Karpas-422 (cell line): Measurements from ENCODE around the gene OXSR1. TPM values are rescaled to one million over a fixed set of nuclear protein-coding genes. Genes with fewer than 3 reads are reported as not detected.
"Not testable (repeated sequence)": the region's sequence is repeated elsewhere in the genome, so short reads cannot be mapped to it uniquely, and the experiment has no call there.

Experiments used
- DNase-seq: peaks from one replicate; pipeline ENCODE4 v3.0.0-alpha.2; 2015
- H2AFZ ChIP-seq: fragments of 200-600 bp; sonication (generic); 2 replicates; pipeline ENCODE4 v1.6.1; 2014; ENCODE audit warnings: antibody characterized with exemption, low read length, mixed read lengths
- H3K27ac ChIP-seq: fragments of 200-600 bp; sonication (generic); 2 replicates; pipeline ENCODE4 v1.5.1; 2014; ENCODE audit warnings: mild to moderate bottlenecking, low read length, moderate library complexity
- H3K27me3 ChIP-seq: fragments of 200-600 bp; sonication (generic); 2 replicates; pipeline ENCODE4 v1.6.1; 2014; ENCODE audit warnings: low read length, mixed read lengths
- H3K36me3 ChIP-seq: fragments of 200-600 bp; sonication (generic); 2 replicates; pipeline ENCODE4 v1.6.1; 2014; ENCODE audit warnings: low read length, mixed read lengths; ENCODE audit not compliant: insufficient read depth
- H3K4me1 ChIP-seq: fragments of 200-600 bp; sonication (generic); 2 replicates; pipeline ENCODE4 v1.6.1; 2014; ENCODE audit warnings: mild to moderate bottlenecking, low read length, mixed read lengths
- H3K4me2 ChIP-seq: fragments of 200-600 bp; sonication (generic); 2 replicates; pipeline ENCODE4 v1.6.1; 2014; ENCODE audit warnings: low read length, low read depth, mild to moderate bottlenecking; ENCODE audit not compliant: poor library complexity, severe bottlenecking
- H3K4me3 ChIP-seq: fragments of 200-600 bp; sonication (generic); 2 replicates; pipeline ENCODE4 v1.5.1; 2014; ENCODE audit warnings: mild to moderate bottlenecking, antibody characterized with exemption, low read length, mixed read lengths
- H3K79me2 ChIP-seq: fragments of 200-600 bp; sonication (generic); 2 replicates; pipeline ENCODE4 v1.6.1; 2014; ENCODE audit warnings: mild to moderate bottlenecking, low read length, mixed read lengths
- H3K9ac ChIP-seq: fragments of 200-600 bp; sonication (generic); 2 replicates; pipeline ENCODE4 v1.6.0; 2014; ENCODE audit warnings: low read length
- H3K9me2 ChIP-seq: fragments of 200-600 bp; sonication (generic), shearing (Covaris generic); replicated peaks from 2 replicates; pipeline ENCODE4 v1.6.0; 2014; ENCODE audit warnings: mild to moderate bottlenecking, low read length, moderate library complexity; ENCODE audit not compliant: insufficient read depth
- H3K9me3 ChIP-seq: fragments of 300-700, 200-600 bp; sonication (generic); 2 replicates; pipeline ENCODE4 v1.6.1; 2014; ENCODE audit warnings: low read length, mixed read lengths
- H4K20me1 ChIP-seq: fragments of 200-600 bp; sonication (generic); 2 replicates; pipeline ENCODE4 v1.6.1; 2014; ENCODE audit warnings: mild to moderate bottlenecking, antibody characterized with exemption, low read length, low read depth; ENCODE audit not compliant: insufficient read depth
- total RNA-seq: library from RNA; depleted of rRNA; stranded (reverse); fragments of >200 nt; shearing (Covaris generic); gene quantifications from 2 replicates; pipeline ENCODE4 v1.2.3, GENCODE V29; 2014; ENCODE audit warnings: low replicate concordance

The OXSR1 gene
- total RNA-seq, 1 experiment from 2014 or later, result 55.3 TPM

DNA sequence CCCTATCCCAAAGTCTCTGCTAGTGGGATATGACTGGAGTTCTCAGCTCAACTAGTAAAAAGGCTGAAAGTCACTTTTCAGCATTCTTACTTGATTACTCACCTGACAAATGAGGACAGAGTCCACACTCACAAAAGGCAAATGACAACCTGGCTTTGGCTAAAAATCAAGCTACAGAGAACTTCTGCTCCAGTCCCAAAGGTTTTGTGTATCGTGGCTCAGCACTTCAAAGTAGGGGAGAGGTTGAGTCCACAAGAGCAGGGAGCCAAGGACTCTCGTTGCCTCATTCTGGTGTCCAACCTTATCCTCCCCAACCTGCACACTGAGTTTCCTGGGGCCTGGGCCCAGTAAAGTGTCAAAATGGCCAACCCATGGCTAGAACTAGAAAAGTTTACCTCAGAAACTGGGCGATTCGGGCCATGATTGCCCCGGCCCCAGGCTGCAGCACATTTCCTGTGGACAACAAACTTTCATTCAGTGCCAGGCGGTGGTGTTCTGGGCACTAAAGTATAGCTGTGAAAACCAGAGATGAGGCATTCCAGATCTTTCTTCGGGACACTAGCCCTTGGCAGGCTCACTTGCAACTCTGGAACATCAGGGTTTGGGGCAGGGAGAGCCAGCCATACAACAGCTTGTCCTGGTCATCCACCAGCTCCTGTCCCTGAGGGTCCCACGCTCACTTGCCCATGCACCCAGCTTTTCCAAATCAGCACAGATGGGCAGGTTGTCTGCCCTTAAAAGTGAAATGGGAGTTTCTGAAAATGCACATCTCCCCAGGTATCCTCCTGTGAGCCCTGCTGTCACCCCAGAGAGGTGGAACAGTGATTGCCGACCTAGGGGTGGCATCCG is 31.6 kb upstream of the OXSR1 start:
- Histone ChIP-seq H3K9ac (no peak overlapping the region), H3K27me3 (no peaks in the 10 kb centered on the region), H3K4me3 (no peak overlapping the region), H3K36me3 (peaks cover 32% of the 10 kb centered on the region), H3K4me1 (peaks cover 24% of the 10 kb centered on the region), H3K4me2 (no peak overlapping the region), H3K79me2 (peaks cover 29% of the 10 kb centered on the region), H3K9me2 (no peaks in the 10 kb centered on the region), H2AFZ (no peak overlapping the region), H4K20me1 (no peaks in the 10 kb centered on the region; the same call in 1 of the 2 replicates), H3K27ac (no peak overlapping the region), H3K9me3 (no peaks in the 10 kb centered on the region)
- DNase-seq, result no peak

- H3K79me2 ChIP-seq, result peaks cover 37% of the 10 kb centered on the region
- not testable (repeated sequence) for H3K27me3 ChIP-seq, H3K9me3 ChIP-seq, H3K9me2 ChIP-seq, H3K4me3 ChIP-seq, H4K20me1 ChIP-seq, H2AFZ ChIP-seq, DNase-seq, H3K27ac ChIP-seq
- H3K4me2 ChIP-seq, result peak overlapping the region; percentile 92
- peaks cover 28% of the 10 kb centered on the region for H3K4me1 ChIP-seq
- peaks cover 27% of the 10 kb centered on the region for H3K36me3 ChIP-seq
- H3K9ac ChIP-seq, result peak overlapping the region; percentile 92; the same call in 1 of the 2 replicates
Observed at GRCh38 chr3:38134517-38135143, 30.7 kb upstream of the OXSR1 start.

DNA sequence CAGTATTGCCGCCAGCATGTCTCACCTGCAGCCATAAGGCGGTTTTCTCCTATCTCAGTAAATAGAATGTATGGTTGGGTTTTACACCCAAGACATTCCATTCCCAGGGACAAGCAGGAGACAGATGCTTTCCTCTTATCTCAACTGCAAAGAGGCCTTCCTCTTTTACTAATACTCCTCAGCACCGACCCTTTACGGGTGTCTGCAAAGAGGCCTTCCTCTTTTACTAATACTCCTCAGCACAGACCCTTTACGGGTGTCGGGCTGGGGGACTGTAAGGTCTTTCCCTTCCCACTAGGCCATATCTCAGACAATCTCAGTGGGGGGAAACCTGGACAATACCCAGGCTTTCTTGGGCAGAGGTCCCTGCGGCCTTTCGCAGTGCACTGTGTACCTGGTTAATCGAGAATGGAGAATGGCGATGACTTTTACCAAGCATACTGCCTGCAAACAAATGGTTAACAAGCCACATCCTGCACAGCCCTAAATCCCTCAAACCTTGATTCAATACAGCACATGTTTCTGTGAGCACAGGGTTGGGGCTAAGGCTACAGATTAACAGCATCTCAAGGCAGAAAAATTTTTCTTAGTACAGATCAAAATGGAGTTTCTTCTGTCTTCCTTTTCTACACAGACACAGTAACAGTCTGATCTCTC is 29.6 kb upstream of the OXSR1 start:
- not testable (repeated sequence) for H3K9me3 ChIP-seq, H3K9me2 ChIP-seq, H2AFZ ChIP-seq, H3K27me3 ChIP-seq
- peaks cover 10% of the 10 kb centered on the region; the same call in 1 of the 2 replicates for H4K20me1 ChIP-seq
- peak overlapping the region; percentile 35 for H3K27ac ChIP-seq
- H3K4me2 ChIP-seq, result peak overlapping the region; percentile 92
- H3K79me2 ChIP-seq, result peaks cover 42% of the 10 kb centered on the region
- peaks cover 35% of the 10 kb centered on the region for H3K4me1 ChIP-seq
- peak overlapping the region; percentile 88 for H3K4me3 ChIP-seq
- DNase-seq, result peak; percentile 74
- peaks cover 28% of the 10 kb centered on the region for H3K36me3 ChIP-seq
- H3K9ac ChIP-seq, result peak overlapping the region; percentile 92

DNA sequence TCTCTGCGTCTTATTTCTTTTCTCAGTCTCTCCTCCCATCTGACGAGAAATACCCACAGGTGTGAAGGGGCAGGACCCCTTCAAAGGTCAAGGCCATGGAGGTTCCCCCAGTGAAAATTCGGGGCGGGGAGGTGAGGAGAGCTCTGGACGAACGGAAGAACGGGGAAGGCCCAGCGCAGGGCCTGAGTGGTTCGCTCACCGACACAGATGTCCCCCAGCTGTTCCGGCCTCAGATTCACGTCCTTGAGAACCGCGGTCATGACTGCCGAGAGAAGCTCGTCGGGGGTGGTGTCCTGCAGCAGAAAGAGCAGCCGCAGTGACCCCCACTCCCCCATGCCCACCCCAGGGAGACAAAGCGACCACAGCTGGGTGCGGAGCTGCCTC is 29.0 kb upstream of the OXSR1 start:
- Histone ChIP-seq H3K4me2 (peak overlapping the region; percentile 92), H3K9me2 (no peaks in the 10 kb centered on the region), H3K9me3 (no peaks in the 10 kb centered on the region), H3K27ac (peak overlapping the region; percentile 35), H4K20me1 (peaks cover 10% of the 10 kb centered on the region; the same call in 1 of the 2 replicates), H2AFZ (peak overlapping the region; percentile 64; the same call in 1 of the 2 replicates), H3K27me3 (no peaks in the 10 kb centered on the region), H3K4me3 (peak overlapping the region; percentile 88), H3K79me2 (peaks cover 42% of the 10 kb centered on the region), H3K9ac (peak overlapping the region; percentile 92), H3K4me1 (peaks cover 35% of the 10 kb centered on the region), H3K36me3 (peaks cover 27% of the 10 kb centered on the region)
- no peak for DNase-seq

DNA sequence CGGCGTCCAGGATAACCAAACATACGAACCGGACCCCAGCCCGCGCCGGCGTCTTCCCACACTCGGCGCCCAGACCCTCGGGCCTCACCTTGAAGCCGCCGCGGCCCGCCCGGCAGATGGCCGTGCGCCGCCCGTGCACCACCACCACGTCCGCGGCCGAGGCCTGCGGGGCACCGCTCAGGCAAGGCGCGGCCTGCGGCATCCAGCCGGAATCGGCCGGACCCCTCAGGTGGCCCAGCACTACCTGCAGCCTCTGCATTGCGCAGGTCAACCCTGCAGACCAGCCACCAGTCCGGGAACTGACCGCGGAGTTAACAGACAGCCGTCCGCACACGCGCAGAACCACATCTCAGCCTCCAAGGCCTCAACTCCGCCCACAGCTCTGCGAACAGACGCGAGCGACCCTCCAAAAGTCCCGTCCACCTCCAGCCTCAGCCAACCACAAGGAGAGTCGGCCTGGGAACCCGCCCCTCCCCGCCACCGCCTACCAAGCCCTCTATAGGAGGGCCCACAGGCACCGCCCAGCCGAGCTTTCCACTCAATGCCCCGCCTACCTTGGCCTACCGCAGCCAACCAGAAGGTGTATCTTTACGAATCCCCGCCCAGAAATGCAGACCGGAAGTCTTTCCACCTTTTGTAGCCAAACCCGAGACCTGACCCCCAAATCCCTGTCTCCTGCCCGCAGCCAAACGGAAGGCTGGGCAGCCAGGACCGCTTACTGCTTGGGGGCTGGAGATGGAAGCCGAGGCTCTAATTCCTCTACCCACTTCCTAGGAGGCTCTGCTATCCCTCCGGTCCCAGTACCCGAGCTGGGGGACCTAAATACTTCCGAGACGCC is 28.3 kb upstream of the OXSR1 start, which contains the start of gene ACAA1:
TSS of gene ACAA1 (minus strand) at position 351 of the 838 bp plus-strand sequence. CDS start at position 259, 92 bp downstream.
- Histone ChIP-seq H3K4me1 (peaks cover 35% of the 10 kb centered on the region), H4K20me1 (peaks cover 10% of the 10 kb centered on the region; the same call in 1 of the 2 replicates), H3K27ac (peak within 1 kb of the TSS; percentile 35), H3K79me2 (peaks cover 42% of the 10 kb centered on the region), H3K4me3 (peak within 1 kb of the TSS; percentile 88), H3K27me3 (no peaks in the 10 kb centered on the region), H3K9ac (peak within 1 kb of the TSS; percentile 94), H3K9me2 (no peaks in the 10 kb centered on the region), H3K9me3 (no peaks in the 10 kb centered on the region), H3K4me2 (peak within 1 kb of the TSS; percentile 92), H2AFZ (peak within 1 kb of the TSS; percentile 64; the same call in 1 of the 2 replicates), H3K36me3 (peaks cover 30% of the 10 kb centered on the region)
- DNase-seq, result peak; percentile 100

- H3K9me2 ChIP-seq, result no peaks in the 10 kb centered on the region
- H3K27me3 ChIP-seq, result no peaks in the 10 kb centered on the region
- H3K9me3 ChIP-seq, result no peaks in the 10 kb centered on the region
- peaks cover 42% of the 10 kb centered on the region for H3K79me2 ChIP-seq
- H3K4me3 ChIP-seq, result peak overlapping the region; percentile 88
- H4K20me1 ChIP-seq, result peaks cover 10% of the 10 kb centered on the region; the same call in 1 of the 2 replicates
- peaks cover 35% of the 10 kb centered on the region for H3K4me1 ChIP-seq
- H2AFZ ChIP-seq, result peak overlapping the region; percentile 22; the same call in 1 of the 2 replicates
- peaks cover 24% of the 10 kb centered on the region for H3K36me3 ChIP-seq
- peak overlapping the region; percentile 94 for H3K9ac ChIP-seq
- peak; percentile 68 for DNase-seq
- H3K4me2 ChIP-seq, result peak overlapping the region; percentile 73
- peak overlapping the region; percentile 23 for H3K27ac ChIP-seq
Observed at GRCh38 chr3:38137615-38138348, 27.6 kb upstream of the OXSR1 start.
